ENCODE results near the gene LCA5.
"Not testable (repeated sequence)": the region's sequence is repeated elsewhere in the genome, so short reads cannot be mapped to it uniquely, and the experiment has no call there.

DNA sequence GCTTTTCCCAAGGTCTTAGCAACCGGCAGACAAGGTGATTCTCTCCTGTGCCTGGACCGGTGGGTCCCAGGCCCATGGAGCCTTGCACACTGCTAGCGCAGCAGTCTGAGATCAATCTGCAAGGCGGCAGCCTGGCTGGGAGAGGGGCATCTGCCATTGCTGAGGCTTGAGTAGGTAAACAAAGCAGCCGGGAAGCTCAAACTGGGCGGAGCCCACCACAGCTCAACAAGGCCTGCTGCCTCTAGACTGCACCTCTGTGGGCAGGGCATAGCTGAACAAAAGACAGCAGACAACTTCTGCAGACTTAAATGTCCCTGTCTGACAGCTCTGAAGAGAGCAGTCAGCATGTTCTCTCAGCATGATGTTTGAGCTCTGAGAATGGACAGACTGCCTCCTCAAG lies 40.7 kb upstream of the LCA5 start:
- not testable (repeated sequence) for TF ChIP-seq CTCF, POLR2A (IDR thresholded peaks at IDR 0.05)

Measured in heart left ventricle (tissue), 13 donors.